Thoracic aorta (tissue), 2 donors: ENCODE results near the gene PLA2G4C. TPM values are rescaled to one million over a fixed set of nuclear protein-coding genes. Genes with fewer than 3 reads are reported as not detected.

Experiments used
- ATAC-seq: fragments of 150-250 bp; one replicate; pipeline ENCODE4 v1.8.0; 2017; ENCODE audit warnings: low read depth; ENCODE audit not compliant: insufficient number of reproducible peaks, low FRiP score
- DNase-seq: peaks from one replicate; pipeline ENCODE4 v3.0.0-alpha.2; 2020; ENCODE audit warnings: low spot score
- H3K27ac ChIP-seq, 2 donors: fragments of 200-600 bp; sonication (generic); 1 replicate in 1 of 2; 2 replicates in 1 of 2; pipeline ENCODE4 v1.5.1; 2016; ENCODE audit warnings: mild to moderate bottlenecking in 2 of 2, moderate library complexity in 2 of 2
- H3K27me3 ChIP-seq: fragments of 200-600 bp; sonication (generic); replicated peaks from 2 replicates; pipeline ENCODE4 v1.6.0; 2016; ENCODE audit warnings: mild to moderate bottlenecking; ENCODE audit not compliant: insufficient read depth
- H3K36me3 ChIP-seq: fragments of 200-600 bp; sonication (generic); one replicate; pipeline ENCODE4 v1.5.1; 2016
- H3K4me1 ChIP-seq, 2 donors: fragments of 200-600 bp; sonication (generic); 1 replicate in 1 of 2; 2 replicates in 1 of 2; pipeline versions ENCODE4 v1.5.1 to v1.6.0; 2016; ENCODE audit warnings: low read depth in 2 of 2, mild to moderate bottlenecking in 1 of 2; ENCODE audit not compliant: control insufficient read depth in 1 of 2
- H3K4me3 ChIP-seq: fragments of 200-600 bp; sonication (generic); 2 replicates; pipeline ENCODE4 v1.5.1; 2016; ENCODE audit warnings: mild to moderate bottlenecking
- H3K9me3 ChIP-seq: fragments of 200-600 bp; sonication (generic); 2 replicates; pipeline ENCODE4 v1.5.1; 2016
- CTCF ChIP-seq: fragments of 200-600 bp; sonication (generic); IDR thresholded peaks from one replicate; pipeline ENCODE4 v1.5.1; 2019; ENCODE audit warnings: antibody characterized with exemption
- total RNA-seq, 2 donors: library from RNA; depleted of rRNA; stranded (reverse); fragments of >200 nt; gene quantifications; one replicate each; pipeline versions ENCODE4 v1.1.0 to v1.2.3, GENCODE V29; 2016

PLA2G4C gene
- total RNA-seq, 2 donors from 2014 or later, result 24.2 to 35.9 TPM

- Histone ChIP-seq H3K36me3 (peaks cover 17% of the 10 kb centered on the region), H3K27ac (no peak overlapping the region), H3K4me1 (no peaks in the 10 kb centered on the region), H3K9me3 (no peaks in the 10 kb centered on the region), H3K27me3 (no peaks in the 10 kb centered on the region), H3K4me3 (no peak overlapping the region)
- no peak for ATAC-seq
- DNase-seq, result no peak
- TF ChIP-seq CTCF, result no peak
Measured at GRCh38 chr19:48069435-48069834, 41.2 kb downstream of the PLA2G4C start.

- H3K27me3 ChIP-seq, result no peaks in the 10 kb centered on the region
- no peaks in the 10 kb centered on the region for H3K4me1 ChIP-seq
- H3K27ac ChIP-seq, result no peak overlapping the region
- DNase-seq (no peak), ATAC-seq (no peak)
- H3K4me3 ChIP-seq, result no peak overlapping the region
- TF ChIP-seq CTCF, result no peak
- peaks cover 13% of the 10 kb centered on the region for H3K36me3 ChIP-seq
- no peaks in the 10 kb centered on the region for H3K9me3 ChIP-seq
Measured at GRCh38 chr19:48064509-48064908, 46.1 kb downstream of the PLA2G4C start.

- peaks cover 13% of the 10 kb centered on the region for H3K36me3 ChIP-seq
- ATAC-seq (no peak), DNase-seq (no peak)
- no peaks in the 10 kb centered on the region for H3K9me3 ChIP-seq
- no peaks in the 10 kb centered on the region for H3K27me3 ChIP-seq
- TF ChIP-seq CTCF, result no peak
- no peak overlapping the region for H3K27ac ChIP-seq
- no peaks in the 10 kb centered on the region for H3K4me1 ChIP-seq
- no peak overlapping the region for H3K4me3 ChIP-seq
Measured at GRCh38 chr19:48061401-48062344, 48.9 kb downstream of the PLA2G4C start.

GRCh38 chr19:48060381-48060780, 50.2 kb downstream of the PLA2G4C start:
- Histone ChIP-seq H3K9me3 (no peaks in the 10 kb centered on the region), H3K36me3 (peaks cover 5% of the 10 kb centered on the region), H3K4me1 (no peaks in the 10 kb centered on the region), H3K4me3 (no peak overlapping the region), H3K27ac (no peak overlapping the region), H3K27me3 (no peaks in the 10 kb centered on the region)
- no peak for TF ChIP-seq CTCF
- ATAC-seq, result no peak
- DNase-seq, result no peak

GRCh38 chr19:48059331-48059730, 51.3 kb downstream of the PLA2G4C start:
- Histone ChIP-seq H3K4me3 (no peak overlapping the region), H3K27ac (no peak overlapping the region), H3K9me3 (no peaks in the 10 kb centered on the region), H3K27me3 (no peaks in the 10 kb centered on the region), H3K36me3 (no peaks in the 10 kb centered on the region), H3K4me1 (no peaks in the 10 kb centered on the region)
- no peak for TF ChIP-seq CTCF
- DNase-seq (no peak), ATAC-seq (no peak)
